A673 (cell line): ENCODE results near the gene GRIN2A.

Experiments used
- CTCF ChIP-seq: fragments of 300-800, 200-600 bp; sonication (generic); conservative IDR thresholded peaks from 2 replicates; pipeline ENCODE4 v1.5.1; 2017; ENCODE audit warnings: low read depth, mild to moderate bottlenecking, antibody characterized with exemption, low read length, moderate library complexity, mixed read lengths
- EZH2 ChIP-seq: fragments of 200-600 bp; sonication (generic); IDR thresholded peaks from 2 replicates; pipeline ENCODE4 v1.6.1; 2017; ENCODE audit warnings: borderline replicate concordance, low read depth, mild to moderate bottlenecking, mixed read lengths, antibody characterized with exemption, low read length; ENCODE audit not compliant: poor library complexity, severe bottlenecking

- TF ChIP-seq CTCF (no peak), EZH2 (no peak)
Measured at GRCh38 chr16:9885467-9885866, 296.8 kb downstream of the GRIN2A start.
